WTC11 (cell line): ENCODE data around the gene DRGX. TPM values are rescaled to one million over a fixed set of nuclear protein-coding genes. Genes with fewer than 3 reads are reported as not detected.

Experiments used
- ATAC-seq: fragments of 200-7000 bp; cut with Tn5 transposase; 2 replicates; pipeline ENCODE4 v1.10.0; 2021; ENCODE audit warnings: mild to moderate bottlenecking, moderate library complexity
- CTCF ChIA-PET: fragments of 300-600 bp; sonication (Branson Sonifier 250); formaldehyde crosslinking; loops from one replicate; lab custom pipeline; 2021; ENCODE audit warnings: antibody characterized with exemption; lab: Charles Lee
- POLR2A ChIA-PET: fragments of 350-600 bp; sonication (Branson Sonifier 250); formaldehyde crosslinking; loops from one replicate; lab custom pipeline; 2021; ENCODE audit warnings: antibody characterized with exemption; lab: Charles Lee
- DNase-seq: peaks from one replicate; pipeline ENCODE4 v3.0.0; 2021; ENCODE audit warnings: low spot score
- H3K27ac Mint-ChIP-seq: 2 replicates; pipeline ENCODE4 v1.8.0; 2021; ENCODE audit warnings: mixed read lengths
- H3K27me3 Mint-ChIP-seq: 2 replicates; pipeline ENCODE4 v1.8.0; 2021; ENCODE audit warnings: low read depth, mild to moderate bottlenecking, moderate library complexity, mixed read lengths
- H3K36me3 Mint-ChIP-seq: 2 replicates; pipeline ENCODE4 v1.8.0; 2021; ENCODE audit warnings: mixed read lengths
- H3K4me1 Mint-ChIP-seq: 2 replicates; pipeline ENCODE4 v1.8.0; 2022; ENCODE audit warnings: mixed read lengths
- H3K4me3 Mint-ChIP-seq: 2 replicates; pipeline ENCODE4 v1.8.0; 2021; ENCODE audit warnings: mild to moderate bottlenecking, moderate library complexity, mixed read lengths
- H3K9me3 Mint-ChIP-seq: 2 replicates; pipeline ENCODE4 v1.8.0; 2021; ENCODE audit warnings: mixed read lengths
- CBFB ChIP-seq: sonication (generic); formaldehyde crosslinking; IDR thresholded peaks from 2 replicates; pipeline ENCODE4 v1.8.1; 2022; ENCODE audit warnings: mild to moderate bottlenecking, low read depth, missing genetic modification reagents
- CREM ChIP-seq: sonication (generic); formaldehyde crosslinking; IDR thresholded peaks from 2 replicates; pipeline ENCODE4 v1.8.1; 2022; ENCODE audit warnings: mild to moderate bottlenecking, missing genetic modification reagents, moderate library complexity
- HMGA2 ChIP-seq: fragments of 250-450 bp; sonication (Bioruptor Pico); IDR thresholded peaks from 2 replicates; pipeline ENCODE4 v1.4.0; 2021; ENCODE audit warnings: mild to moderate bottlenecking, moderate library complexity
- JAZF1 ChIP-seq: fragments of 250-450 bp; sonication (Bioruptor Pico); IDR thresholded peaks from 2 replicates; pipeline ENCODE4 v1.9.0; 2021; ENCODE audit warnings: moderate library complexity, mild to moderate bottlenecking, inconsistent platforms
- NFATC4 ChIP-seq: fragments of 250-450 bp; sonication (Bioruptor Pico); IDR thresholded peaks from 2 replicates; pipeline ENCODE4 v1.9.0; 2021; ENCODE audit warnings: mild to moderate bottlenecking
- NR1H2 ChIP-seq: sonication (generic); formaldehyde crosslinking; IDR thresholded peaks from 2 replicates; pipeline ENCODE4 v1.9.0; 2021; ENCODE audit warnings: mild to moderate bottlenecking, moderate library complexity, missing genetic modification reagents
- OVOL2 ChIP-seq: fragments of 250-450 bp; sonication (Bioruptor Pico); IDR thresholded peaks from 2 replicates; pipeline ENCODE4 v1.9.0; 2021; ENCODE audit warnings: mild to moderate bottlenecking, borderline replicate concordance
- PRRX2 ChIP-seq: fragments of 250-450 bp; sonication (Bioruptor Pico); IDR thresholded peaks from 2 replicates; pipeline ENCODE4 v1.8.0; 2021; ENCODE audit warnings: mild to moderate bottlenecking
- ZNF121 ChIP-seq: sonication (generic); formaldehyde crosslinking; IDR thresholded peaks from 2 replicates; pipeline ENCODE4 v1.8.0; 2023; ENCODE audit warnings: missing genetic modification reagents
- ZNF219 ChIP-seq: sonication (generic); formaldehyde crosslinking; IDR thresholded peaks from 2 replicates; pipeline ENCODE4 v1.8.0; 2023; ENCODE audit warnings: missing genetic modification reagents, mild to moderate bottlenecking, borderline replicate concordance
- ZNF232 ChIP-seq: sonication (generic); formaldehyde crosslinking; IDR thresholded peaks from 2 replicates; pipeline ENCODE4 v1.8.0; 2022; ENCODE audit warnings: mild to moderate bottlenecking, missing genetic modification reagents
- ZNF416 ChIP-seq: fragments of 250-450 bp; sonication (Bioruptor Pico); IDR thresholded peaks from 2 replicates; pipeline ENCODE4 v1.9.0; 2021; ENCODE audit warnings: mild to moderate bottlenecking, inconsistent platforms
- total RNA-seq: library from RNA; stranded (reverse); gene quantifications from 3 replicates; pipeline ENCODE4 v1.2.3, GENCODE V29; 2021
- TF ChIP-seq, protein P1 (sequence below): fragments of 250-450 bp; sonication (Bioruptor Pico); IDR thresholded peaks from 2 replicates; pipeline ENCODE4 v1.9.0; 2021; ENCODE audit warnings: mild to moderate bottlenecking
- TF ChIP-seq, protein P2 (sequence below): sonication (generic); formaldehyde crosslinking; IDR thresholded peaks from 2 replicates; pipeline ENCODE4 v1.8.0; 2022; ENCODE audit warnings: mild to moderate bottlenecking, missing genetic modification reagents
- TF ChIP-seq, protein P3 (sequence below): sonication (generic); formaldehyde crosslinking; IDR thresholded peaks from 2 replicates; pipeline ENCODE4 v1.8.1; 2022; ENCODE audit warnings: mild to moderate bottlenecking, missing genetic modification reagents, moderate library complexity, borderline replicate concordance
- TF ChIP-seq, protein P4 (sequence below): fragments of 250-450 bp; sonication (Bioruptor Pico); IDR thresholded peaks from 2 replicates; pipeline ENCODE4 v1.9.0; 2021; ENCODE audit warnings: mild to moderate bottlenecking
- TF ChIP-seq, protein P5 (sequence below): fragments of 250-450 bp; sonication (Bioruptor Pico); IDR thresholded peaks from 2 replicates; pipeline ENCODE4 v1.8.0; 2021; ENCODE audit warnings: mild to moderate bottlenecking
- TF ChIP-seq, protein P6 (sequence below): sonication (generic); formaldehyde crosslinking; IDR thresholded peaks from 2 replicates; pipeline ENCODE4 v1.8.1; 2022; ENCODE audit warnings: missing genetic modification reagents, borderline replicate concordance

Gene DRGX
- total RNA-seq, 1 experiment from 2014 or later: not detected

DNA sequence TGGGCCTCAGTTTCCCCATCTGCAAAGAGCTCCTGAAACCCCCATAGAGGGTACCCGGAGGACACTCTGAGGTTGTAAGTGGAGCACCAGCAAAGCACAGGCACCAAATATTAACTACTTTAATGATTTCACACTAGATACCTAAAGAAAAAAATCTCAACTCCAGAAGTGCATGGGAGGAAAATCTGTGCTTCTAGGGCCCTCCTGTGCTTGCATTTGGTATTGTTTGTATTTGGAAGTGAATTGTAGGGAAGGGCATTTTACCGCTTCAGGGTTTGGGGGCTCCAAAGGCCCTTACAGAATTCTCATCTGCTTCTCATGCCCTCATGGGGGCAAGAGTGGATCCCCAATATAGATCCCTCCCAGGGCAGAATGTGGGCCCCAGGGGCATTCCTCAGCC lies 22.4 kb upstream of the DRGX start (continued):
- TF ChIP-seq, protein P1, sequence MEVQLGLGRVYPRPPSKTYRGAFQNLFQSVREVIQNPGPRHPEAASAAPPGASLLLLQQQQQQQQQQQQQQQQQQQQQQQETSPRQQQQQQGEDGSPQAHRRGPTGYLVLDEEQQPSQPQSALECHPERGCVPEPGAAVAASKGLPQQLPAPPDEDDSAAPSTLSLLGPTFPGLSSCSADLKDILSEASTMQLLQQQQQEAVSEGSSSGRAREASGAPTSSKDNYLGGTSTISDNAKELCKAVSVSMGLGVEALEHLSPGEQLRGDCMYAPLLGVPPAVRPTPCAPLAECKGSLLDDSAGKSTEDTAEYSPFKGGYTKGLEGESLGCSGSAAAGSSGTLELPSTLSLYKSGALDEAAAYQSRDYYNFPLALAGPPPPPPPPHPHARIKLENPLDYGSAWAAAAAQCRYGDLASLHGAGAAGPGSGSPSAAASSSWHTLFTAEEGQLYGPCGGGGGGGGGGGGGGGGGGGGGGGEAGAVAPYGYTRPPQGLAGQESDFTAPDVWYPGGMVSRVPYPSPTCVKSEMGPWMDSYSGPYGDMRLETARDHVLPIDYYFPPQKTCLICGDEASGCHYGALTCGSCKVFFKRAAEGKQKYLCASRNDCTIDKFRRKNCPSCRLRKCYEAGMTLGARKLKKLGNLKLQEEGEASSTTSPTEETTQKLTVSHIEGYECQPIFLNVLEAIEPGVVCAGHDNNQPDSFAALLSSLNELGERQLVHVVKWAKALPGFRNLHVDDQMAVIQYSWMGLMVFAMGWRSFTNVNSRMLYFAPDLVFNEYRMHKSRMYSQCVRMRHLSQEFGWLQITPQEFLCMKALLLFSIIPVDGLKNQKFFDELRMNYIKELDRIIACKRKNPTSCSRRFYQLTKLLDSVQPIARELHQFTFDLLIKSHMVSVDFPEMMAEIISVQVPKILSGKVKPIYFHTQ: no peak
- no peak for TF ChIP-seq CBFB (CRISPR knock-in tag)

DNA sequence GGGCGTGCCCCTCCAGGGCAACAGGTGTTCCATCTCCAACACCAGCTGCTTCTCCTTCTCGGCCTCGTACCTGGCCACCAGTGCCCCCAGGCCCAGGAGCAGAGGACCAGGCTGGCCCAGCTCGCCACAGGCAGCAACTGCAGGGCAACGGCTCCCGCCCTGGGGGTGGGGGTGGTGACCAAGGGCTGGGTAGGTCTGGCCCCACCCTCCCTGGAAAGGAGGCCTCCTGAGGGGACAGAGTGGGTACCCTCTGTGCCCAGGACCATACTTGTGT lies 22.1 kb upstream of the DRGX start:
- peaks cover 8% of the 10 kb centered on the region for H3K4me1 Mint-ChIP-seq
- ChIA-PET CTCF (interaction anchor here (0.6 to 4.7 kb wide), 5 partner anchors 10 to 1035 kb away, joined by 3 to 51 read pairs (median 3); no protein-coding TSS in a partner anchor), POLR2A (no interaction called here)
- no peak for DNase-seq
- no peaks in the 10 kb centered on the region for H3K36me3 Mint-ChIP-seq
- no peak for ATAC-seq
- TF ChIP-seq OVOL2 (CRISPR knock-in tag) (no peak), NFATC4 (CRISPR knock-in tag) (no peak), CREM (CRISPR knock-in tag) (no peak), JAZF1 (CRISPR knock-in tag) (no peak)
- TF ChIP-seq, protein P2, sequence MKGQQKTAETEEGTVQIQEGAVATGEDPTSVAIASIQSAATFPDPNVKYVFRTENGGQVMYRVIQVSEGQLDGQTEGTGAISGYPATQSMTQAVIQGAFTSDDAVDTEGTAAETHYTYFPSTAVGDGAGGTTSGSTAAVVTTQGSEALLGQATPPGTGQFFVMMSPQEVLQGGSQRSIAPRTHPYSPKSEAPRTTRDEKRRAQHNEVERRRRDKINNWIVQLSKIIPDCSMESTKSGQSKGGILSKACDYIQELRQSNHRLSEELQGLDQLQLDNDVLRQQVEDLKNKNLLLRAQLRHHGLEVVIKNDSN (CRISPR knock-in tag): no peak
- TF ChIP-seq, protein P3, sequence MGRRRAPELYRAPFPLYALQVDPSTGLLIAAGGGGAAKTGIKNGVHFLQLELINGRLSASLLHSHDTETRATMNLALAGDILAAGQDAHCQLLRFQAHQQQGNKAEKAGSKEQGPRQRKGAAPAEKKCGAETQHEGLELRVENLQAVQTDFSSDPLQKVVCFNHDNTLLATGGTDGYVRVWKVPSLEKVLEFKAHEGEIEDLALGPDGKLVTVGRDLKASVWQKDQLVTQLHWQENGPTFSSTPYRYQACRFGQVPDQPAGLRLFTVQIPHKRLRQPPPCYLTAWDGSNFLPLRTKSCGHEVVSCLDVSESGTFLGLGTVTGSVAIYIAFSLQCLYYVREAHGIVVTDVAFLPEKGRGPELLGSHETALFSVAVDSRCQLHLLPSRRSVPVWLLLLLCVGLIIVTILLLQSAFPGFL: no peak
- TF ChIP-seq, protein P4, sequence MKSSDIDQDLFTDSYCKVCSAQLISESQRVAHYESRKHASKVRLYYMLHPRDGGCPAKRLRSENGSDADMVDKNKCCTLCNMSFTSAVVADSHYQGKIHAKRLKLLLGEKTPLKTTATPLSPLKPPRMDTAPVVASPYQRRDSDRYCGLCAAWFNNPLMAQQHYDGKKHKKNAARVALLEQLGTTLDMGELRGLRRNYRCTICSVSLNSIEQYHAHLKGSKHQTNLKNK (CRISPR knock-in tag): no peak
- H3K27me3 Mint-ChIP-seq: peaks cover 3% of the 10 kb centered on the region; the same call in 1 of the 2 replicates
- H3K4me3 Mint-ChIP-seq: no peak overlapping the region
- no peak overlapping the region for H3K27ac Mint-ChIP-seq
- H3K9me3 Mint-ChIP-seq: peaks cover 4% of the 10 kb centered on the region

DNA sequence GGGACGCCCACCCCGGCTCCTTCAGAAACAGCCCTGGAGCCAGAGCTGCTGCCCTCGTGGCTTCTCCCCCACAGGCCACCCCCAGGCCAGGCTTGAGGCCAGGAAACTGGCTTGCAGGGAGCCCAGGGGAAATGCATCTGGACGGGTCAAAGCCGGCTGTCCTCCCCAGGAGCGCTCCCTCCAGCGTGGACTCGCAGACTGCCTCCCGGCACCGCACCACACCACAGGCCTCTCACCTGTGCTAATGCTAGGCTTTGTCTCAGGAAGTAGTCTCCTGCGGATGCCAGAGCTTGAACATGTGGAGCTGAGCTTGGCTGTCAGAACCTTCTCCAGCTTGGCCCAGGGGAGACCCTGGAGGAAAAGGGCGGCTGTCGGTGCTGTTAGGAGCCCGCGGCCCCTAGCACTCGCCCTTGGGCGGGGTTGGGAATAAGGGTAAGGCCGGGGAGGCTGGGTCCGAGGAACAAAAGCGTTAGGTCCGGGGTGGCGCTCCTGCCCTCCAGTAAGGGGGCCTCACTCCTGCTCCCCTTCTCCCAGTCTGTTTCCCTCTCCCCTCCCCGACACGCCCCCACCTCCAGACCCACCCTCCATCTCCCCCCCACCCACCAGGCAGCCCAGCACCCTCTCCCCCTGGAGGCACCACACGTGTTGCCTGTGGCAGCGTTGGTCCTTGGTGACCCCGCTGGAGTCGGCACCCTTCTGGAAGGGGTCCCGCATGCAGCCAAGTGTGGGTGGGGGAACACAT lies 21.6 kb upstream of the DRGX start:
- no peak for DNase-seq

More for the DNA sequence above, 21.6 kb upstream of the DRGX start:
- no peaks in the 10 kb centered on the region for H3K36me3 Mint-ChIP-seq
- TF ChIP-seq, protein P5, sequence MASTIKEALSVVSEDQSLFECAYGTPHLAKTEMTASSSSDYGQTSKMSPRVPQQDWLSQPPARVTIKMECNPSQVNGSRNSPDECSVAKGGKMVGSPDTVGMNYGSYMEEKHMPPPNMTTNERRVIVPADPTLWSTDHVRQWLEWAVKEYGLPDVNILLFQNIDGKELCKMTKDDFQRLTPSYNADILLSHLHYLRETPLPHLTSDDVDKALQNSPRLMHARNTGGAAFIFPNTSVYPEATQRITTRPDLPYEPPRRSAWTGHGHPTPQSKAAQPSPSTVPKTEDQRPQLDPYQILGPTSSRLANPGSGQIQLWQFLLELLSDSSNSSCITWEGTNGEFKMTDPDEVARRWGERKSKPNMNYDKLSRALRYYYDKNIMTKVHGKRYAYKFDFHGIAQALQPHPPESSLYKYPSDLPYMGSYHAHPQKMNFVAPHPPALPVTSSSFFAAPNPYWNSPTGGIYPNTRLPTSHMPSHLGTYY (CRISPR knock-in tag): no peak
- no peak for TF ChIP-seq HMGA2 (CRISPR knock-in tag)
- TF ChIP-seq, protein P6, sequence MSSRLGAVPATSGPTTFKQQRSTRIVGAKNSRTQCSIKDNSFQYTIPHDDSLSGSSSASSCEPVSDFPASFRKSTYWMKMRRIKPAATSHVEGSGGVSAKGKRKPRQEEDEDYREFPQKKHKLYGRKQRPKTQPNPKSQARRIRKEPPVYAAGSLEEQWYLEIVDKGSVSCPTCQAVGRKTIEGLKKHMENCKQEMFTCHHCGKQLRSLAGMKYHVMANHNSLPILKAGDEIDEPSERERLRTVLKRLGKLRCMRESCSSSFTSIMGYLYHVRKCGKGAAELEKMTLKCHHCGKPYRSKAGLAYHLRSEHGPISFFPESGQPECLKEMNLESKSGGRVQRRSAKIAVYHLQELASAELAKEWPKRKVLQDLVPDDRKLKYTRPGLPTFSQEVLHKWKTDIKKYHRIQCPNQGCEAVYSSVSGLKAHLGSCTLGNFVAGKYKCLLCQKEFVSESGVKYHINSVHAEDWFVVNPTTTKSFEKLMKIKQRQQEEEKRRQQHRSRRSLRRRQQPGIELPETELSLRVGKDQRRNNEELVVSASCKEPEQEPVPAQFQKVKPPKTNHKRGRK (CRISPR knock-in tag): no peak
- no peak for TF ChIP-seq PRRX2 (CRISPR knock-in tag)
- TF ChIP-seq ZNF121 (CRISPR knock-in tag): no peak
- TF ChIP-seq, protein P1: no peak
- TF ChIP-seq ZNF416 (CRISPR knock-in tag): no peak
- TF ChIP-seq ZNF232 (CRISPR knock-in tag): no peak
- TF ChIP-seq NR1H2 (CRISPR knock-in tag): no peak
- TF ChIP-seq ZNF219: no peak
- no peak overlapping the region for H3K4me3 Mint-ChIP-seq
- no peak overlapping the region for H3K27ac Mint-ChIP-seq
- ChIA-PET CTCF (interaction anchor here (0.6 to 4.7 kb wide), 5 partner anchors 10 to 1035 kb away, joined by 3 to 51 read pairs (median 3); no protein-coding TSS in a partner anchor), POLR2A (no interaction called here)
- H3K27me3 Mint-ChIP-seq: peaks cover 3% of the 10 kb centered on the region; the same call in 1 of the 2 replicates
- H3K9me3 Mint-ChIP-seq: no peaks in the 10 kb centered on the region
- peaks cover 8% of the 10 kb centered on the region for H3K4me1 Mint-ChIP-seq
- ATAC-seq: peak; percentile 62
